Thyroid gland (tissue), 4 donors: Measurements from ENCODE around the gene CNTFR. TPM values are rescaled to one million over a fixed set of nuclear protein-coding genes. Genes with fewer than 3 reads are reported as not detected.

Experiments
- DNase-seq, 2 donors: peaks; one replicate each; pipeline ENCODE4 v3.0.0-alpha.2; 2019
- H3K27ac ChIP-seq, 3 donors: fragments of 200-600 bp; sonication (generic); 1 replicate in 2 of 3; 2 replicates in 1 of 3; pipeline ENCODE4 v1.5.1; 2016 to 2019; ENCODE audit warnings: mild to moderate bottlenecking in 1 of 3, moderate library complexity in 1 of 3
- H3K27me3 ChIP-seq: fragments of 200-600 bp; sonication (generic); one replicate; pipeline ENCODE4 v1.5.1; 2019
- H3K36me3 ChIP-seq, 2 donors: fragments of 200-600 bp; sonication (generic); one replicate each; pipeline ENCODE4 v1.5.1; 2016 to 2019
- H3K4me1 ChIP-seq, 2 donors: fragments of 200-600 bp; sonication (generic); one replicate each; pipeline ENCODE4 v1.5.1; 2017 to 2019
- H3K4me3 ChIP-seq, 3 donors: fragments of 200-600 bp; sonication (generic); replicated peaks in 1 of 3; 1 replicate in 2 of 3; 2 replicates in 1 of 3; pipeline ENCODE4 v1.5.1; 2016; ENCODE audit warnings: mild to moderate bottlenecking in 1 of 3
- H3K9me3 ChIP-seq: fragments of 200-600 bp; sonication (generic); one replicate; pipeline ENCODE4 v1.5.1; 2017
- CTCF ChIP-seq, 6 experiments: fragments of 200-600 bp in 3 of 6; fragments of 450-650 bp in 3 of 6; sonication (generic) in 3 of 6; IDR thresholded peaks; one replicate each; pipeline ENCODE4 v1.5.1; 2016 to 2019; ENCODE audit warnings: antibody characterized with exemption in 6 of 6, mild to moderate bottlenecking in 2 of 6, inconsistent platforms in 1 of 6, moderate library complexity in 1 of 6
- POLR2A ChIP-seq, 2 donors: fragments of 450-650 bp; IDR thresholded peaks; one replicate each; pipeline ENCODE4 v1.6.1; 2017; ENCODE audit warnings: antibody characterized with exemption in 2 of 2, mild to moderate bottlenecking in 2 of 2, moderate library complexity in 1 of 2
- WGBS, 2 donors: methylation state at CpG; one replicate each; pipeline ENCODE4 v1.1.5; 2017; 5-methylcytosine and 5-hydroxymethylcytosine counted together
- intact Hi-C: fragments of 100-400 bp; cut with DNase I; formaldehyde crosslinking; loops from one replicate; pipeline ENCODE4 v1.15.1; 2023
- total RNA-seq, 4 donors: library from RNA; depleted of rRNA; stranded (reverse); fragments of >200 nt; gene quantifications; one replicate each; pipeline ENCODE4 v1.2.3, GENCODE V29; 2016

CNTFR gene
- total RNA-seq, 4 donors from 2014 or later, result 8.6 to 17.3 (median 14.1) TPM

- DNase-seq, result no peak
- no peaks in the 10 kb centered on the region for H3K36me3 ChIP-seq
- no peaks in the 10 kb centered on the region for H3K9me3 ChIP-seq
- intact Hi-C loops, result loop anchor here (10.0 kb wide), 1 partner anchor 173 kb away; no protein-coding TSS in a partner anchor
- TF ChIP-seq POLR2A (IDR thresholded peaks at IDR 0.05) (no peak), CTCF (IDR thresholded peaks at IDR 0.05) (no peak)
- no peaks in the 10 kb centered on the region for H3K27me3 ChIP-seq
- H3K4me1 ChIP-seq, result peaks cover 0 to under 1% of the 10 kb centered on the region in 2 donors
- H3K27ac ChIP-seq, result no peak overlapping the region
- H3K4me3 ChIP-seq, result no peak overlapping the region
Observed at GRCh38 chr9:34507966-34508365, 81.6 kb downstream of the CNTFR start.

- Histone ChIP-seq H3K4me1 (peaks cover 0 to 4% of the 10 kb centered on the region in 2 donors), H3K4me3 (no peak overlapping the region), H3K27me3 (no peaks in the 10 kb centered on the region), H3K36me3 (no peaks in the 10 kb centered on the region), H3K27ac (no peak overlapping the region), H3K9me3 (no peaks in the 10 kb centered on the region)
- 86 to 90% methylated on average over 5 of the region's 5 CpGs for WGBS, 2 donors
- intact Hi-C loops, result loop anchor here (10.0 kb wide), 1 partner anchor 173 kb away; no protein-coding TSS in a partner anchor
- TF ChIP-seq CTCF (IDR thresholded peaks at IDR 0.05), result no peak
- no peak for TF ChIP-seq POLR2A (IDR thresholded peaks at IDR 0.05)
- no peak for DNase-seq
Observed at GRCh38 chr9:34507556-34507955, 82.0 kb downstream of the CNTFR start.

GRCh38 chr9:34506623-34507022 is 82.9 kb downstream of the CNTFR start:
- Histone ChIP-seq H3K27ac (no peak overlapping the region), H3K4me3 (no peak overlapping the region), H3K36me3 (no peaks in the 10 kb centered on the region), H3K27me3 (no peaks in the 10 kb centered on the region), H3K4me1 (peaks cover 8 to 14% of the 10 kb centered on the region in 2 donors), H3K9me3 (no peaks in the 10 kb centered on the region)
- intact Hi-C loops, result loop anchor here (10.0 kb wide), 1 partner anchor 172 kb away; no protein-coding TSS in a partner anchor
- DNase-seq, result no peak
- WGBS, 2 donors, result 93 to 95% methylated on average over 7 of the region's 7 CpGs
- TF ChIP-seq POLR2A (IDR thresholded peaks at IDR 0.05) (no peak), CTCF (IDR thresholded peaks at IDR 0.05) (no peak)

GRCh38 chr9:34505370-34506120 is 84.0 kb downstream of the CNTFR start:
- Histone ChIP-seq H3K36me3 (no peaks in the 10 kb centered on the region), H3K27ac (no peak overlapping the region), H3K27me3 (no peaks in the 10 kb centered on the region), H3K4me3 (no peak overlapping the region), H3K9me3 (no peaks in the 10 kb centered on the region), H3K4me1 (peaks cover 9 to 14% of the 10 kb centered on the region in 2 donors)
- DNase-seq, result no peak
- no peak for TF ChIP-seq CTCF (IDR thresholded peaks at IDR 0.05)
- TF ChIP-seq POLR2A (IDR thresholded peaks at IDR 0.05), result no peak
- intact Hi-C loops, result loop anchor here (10.0 kb wide), 1 partner anchor 171 kb away; no protein-coding TSS in a partner anchor
- WGBS, 2 donors, result 96% methylated on average over 5 of the region's 5 CpGs

- Histone ChIP-seq H3K27me3 (no peaks in the 10 kb centered on the region), H3K4me3 (no peak overlapping the region), H3K36me3 (no peaks in the 10 kb centered on the region), H3K9me3 (no peaks in the 10 kb centered on the region), H3K27ac (no peak overlapping the region), H3K4me1 (peaks cover 9 to 14% of the 10 kb centered on the region in 2 donors)
- no peak for TF ChIP-seq CTCF (IDR thresholded peaks at IDR 0.05)
- no peak for TF ChIP-seq POLR2A (IDR thresholded peaks at IDR 0.05)
- DNase-seq, result no peak
- intact Hi-C loops, result loop anchor here (5.0 to 10.0 kb wide), 2 partner anchors 66 to 169 kb away; no protein-coding TSS in a partner anchor
Observed at GRCh38 chr9:34503406-34503805, 86.1 kb downstream of the CNTFR start.
